GM19455 (cell line): ENCODE data around the gene TPP1.

Source experiments
- ATAC-seq: cut with Tn5 transposase; IDR thresholded peaks from one replicate; pipeline ENCODE4 v1.9.1; 2021; ENCODE audit not compliant: unreplicated experiment

TPP1 gene

GRCh38 chr11:6612213-6613041 lies 6.8 kb downstream of the TPP1 start, which contains the start of gene TAF10:
Gene TAF10, minus strand, starts transcription at chr11:6612216. Its CDS starts 27 bp downstream, at chr11:6612189.
- peak; percentile 91 for ATAC-seq

DNA sequence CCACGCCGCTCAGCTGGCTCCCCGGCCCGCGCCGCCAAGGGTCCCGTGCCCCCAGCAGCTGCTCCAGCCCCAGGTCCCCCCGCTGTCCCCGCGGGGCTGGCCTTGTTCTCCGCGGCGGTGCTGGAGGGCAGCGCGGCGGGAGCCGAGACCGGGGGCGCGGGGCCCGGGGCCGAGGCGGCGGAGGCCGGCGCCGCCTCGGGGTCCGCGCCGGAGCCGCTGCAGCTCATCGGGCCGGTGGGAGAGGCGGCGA lies 7.3 kb downstream of the TPP1 start:
- peak; percentile 12 for ATAC-seq

DNA sequence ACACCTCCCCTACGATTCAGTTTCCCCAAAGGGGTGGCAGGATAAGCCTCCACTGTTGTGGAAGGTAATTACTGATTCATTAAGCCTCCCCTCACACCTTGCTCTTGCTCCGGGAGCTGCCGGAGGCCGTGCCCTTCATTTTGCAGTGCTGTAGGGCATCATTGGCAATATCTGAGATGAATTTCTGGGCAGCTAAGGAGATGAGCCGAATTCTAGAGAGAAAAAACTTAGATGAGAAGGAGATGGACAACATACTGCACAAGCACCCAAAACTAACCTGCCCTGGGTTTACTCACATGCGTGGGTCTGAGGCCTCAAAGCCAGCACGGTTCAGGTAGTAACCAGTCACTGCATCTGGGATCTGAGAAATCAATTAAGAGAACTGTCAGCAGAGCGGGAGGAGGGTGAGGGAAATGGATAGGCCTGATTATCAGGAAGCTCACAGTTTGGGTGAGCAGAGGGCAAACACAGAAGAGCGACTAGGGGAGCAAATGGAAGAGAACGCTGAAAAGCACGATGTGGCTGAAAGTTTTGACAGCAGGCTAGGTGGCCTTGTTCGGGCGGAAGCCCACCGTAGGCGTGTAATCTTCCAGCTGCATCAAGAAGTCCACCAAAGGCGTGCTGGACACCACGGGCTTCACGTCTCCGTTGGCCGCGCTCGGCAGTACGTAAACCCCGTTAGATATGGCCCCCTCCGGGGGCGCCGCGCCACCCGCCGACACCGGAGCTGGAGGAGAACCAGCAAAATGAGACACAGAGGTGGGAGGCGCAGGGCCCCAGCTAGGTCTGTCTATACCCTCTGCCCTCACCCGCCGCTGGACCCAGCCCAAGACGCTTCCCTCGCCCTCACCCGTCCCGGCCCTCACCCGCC lies 7.9 kb downstream of the TPP1 start:
- ATAC-seq = peak; percentile 8

DNA sequence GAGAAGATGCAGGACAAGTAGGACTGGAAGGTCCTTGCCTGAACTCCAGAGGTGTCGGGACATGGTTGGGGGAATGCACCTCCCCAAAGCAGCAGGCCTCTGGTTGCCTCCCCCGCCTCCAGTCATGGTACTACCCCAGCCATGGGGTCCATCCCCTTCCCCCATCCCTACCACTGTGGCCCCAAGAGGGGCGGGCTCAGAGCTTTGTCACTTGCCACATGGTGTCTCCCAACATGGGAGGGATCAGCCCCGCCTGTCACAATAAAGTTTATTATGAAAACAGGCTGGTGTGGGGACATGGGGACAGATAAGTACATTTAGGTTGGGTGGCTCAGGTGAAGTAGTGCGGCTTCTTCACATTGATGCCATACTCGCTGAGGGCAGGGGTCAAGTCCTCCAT lies 8.6 kb downstream of the TPP1 start:
- ATAC-seq = no peak

DNA sequence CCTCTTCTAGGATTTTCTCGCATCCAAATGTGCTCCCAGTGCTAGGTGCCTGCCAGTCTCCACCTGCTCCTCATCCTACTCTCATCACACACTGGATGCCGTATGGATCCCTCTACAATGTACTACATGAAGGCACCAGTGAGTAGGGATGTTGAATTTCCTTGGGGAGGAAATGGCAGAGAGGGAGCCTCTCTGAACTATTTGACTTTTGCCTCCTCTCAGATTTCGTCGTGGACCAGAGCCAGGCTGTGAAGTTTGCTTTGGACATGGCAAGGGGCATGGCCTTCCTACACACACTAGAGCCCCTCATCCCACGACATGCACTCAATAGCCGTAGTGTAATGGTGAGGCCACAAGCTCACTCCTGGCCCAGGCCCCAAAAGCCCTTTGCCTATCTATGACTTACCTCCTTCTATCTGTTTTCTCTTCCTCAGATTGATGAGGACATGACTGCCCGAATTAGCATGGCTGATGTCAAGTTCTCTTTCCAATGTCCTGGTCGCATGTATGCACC lies 9.7 kb downstream of the TPP1 start:
- ATAC-seq = no peak

DNA sequence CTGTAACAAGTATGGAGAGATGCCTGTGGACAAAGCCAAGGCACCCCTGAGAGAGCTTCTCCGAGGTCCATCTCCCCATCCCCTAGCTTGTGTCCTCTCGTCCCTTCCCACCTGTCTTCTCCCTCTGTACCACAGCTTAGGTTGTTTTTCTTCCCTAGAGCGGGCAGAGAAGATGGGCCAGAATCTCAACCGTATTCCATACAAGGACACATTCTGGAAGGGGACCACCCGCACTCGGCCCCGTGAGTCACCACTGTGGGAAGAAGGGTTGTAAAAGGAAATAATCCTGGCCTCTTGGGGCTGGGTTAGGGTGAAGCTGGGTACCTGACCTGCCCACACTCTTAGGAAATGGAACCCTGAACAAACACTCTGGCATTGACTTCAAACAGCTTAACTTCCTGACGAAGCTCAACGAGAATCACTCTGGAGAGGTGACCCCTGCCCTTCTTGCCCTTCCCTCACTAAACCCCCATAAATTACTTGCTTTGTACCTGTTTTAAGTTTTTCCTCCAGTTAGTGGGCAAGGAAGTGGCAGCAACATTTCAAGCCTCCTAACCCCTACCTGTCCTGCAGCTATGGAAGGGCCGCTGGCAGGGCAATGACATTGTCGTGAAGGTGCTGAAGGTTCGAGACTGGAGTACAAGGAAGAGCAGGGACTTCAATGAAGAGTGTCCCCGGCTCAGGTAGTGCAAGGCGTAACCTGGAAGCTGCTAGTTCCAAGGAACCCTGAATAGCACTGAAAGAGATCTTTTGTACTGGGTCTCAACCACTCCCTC lies 10.3 kb downstream of the TPP1 start:
- no peak for ATAC-seq

- no peak for ATAC-seq
Measured at GRCh38 chr11:6608011-6608410, 11.2 kb downstream of the TPP1 start.

GRCh38 chr11:6607190-6607795 lies 11.9 kb downstream of the TPP1 start:
- no peak for ATAC-seq

DNA sequence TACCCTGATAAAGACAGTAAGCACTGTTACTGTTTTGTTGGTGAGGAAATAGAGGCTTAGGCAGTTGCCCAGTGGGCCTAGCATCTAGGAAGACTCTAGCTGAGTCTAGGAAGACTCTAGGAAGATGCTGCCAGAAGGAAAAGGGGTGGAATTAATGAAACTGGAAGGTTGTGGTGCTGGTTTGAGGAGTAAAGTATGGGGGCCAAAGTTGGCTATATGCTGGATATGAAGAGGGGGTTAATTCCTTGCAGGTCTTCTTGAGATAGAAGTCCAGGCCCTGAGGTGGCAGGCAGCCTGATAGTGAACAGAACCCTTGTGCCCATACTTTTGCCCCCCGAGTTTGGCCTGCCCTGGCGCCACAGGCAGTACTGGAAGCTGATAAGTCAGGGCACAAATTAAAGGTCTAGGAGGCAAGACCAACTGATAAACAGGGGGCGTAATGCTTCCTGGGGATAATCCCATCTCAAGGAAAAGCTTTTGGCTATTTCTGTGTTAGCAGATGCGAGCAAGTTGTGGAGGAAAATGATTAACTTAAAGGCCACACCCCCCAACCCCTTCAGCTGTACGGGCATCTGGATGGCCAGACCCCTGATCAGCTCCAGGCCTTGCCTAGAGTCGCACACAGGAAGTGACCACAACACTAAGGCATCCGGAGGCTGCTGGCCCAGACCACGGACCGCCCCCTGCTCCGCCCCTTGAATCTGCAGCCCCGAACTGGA lies 12.6 kb downstream of the TPP1 start:
- peak; percentile 34 for ATAC-seq

DNA sequence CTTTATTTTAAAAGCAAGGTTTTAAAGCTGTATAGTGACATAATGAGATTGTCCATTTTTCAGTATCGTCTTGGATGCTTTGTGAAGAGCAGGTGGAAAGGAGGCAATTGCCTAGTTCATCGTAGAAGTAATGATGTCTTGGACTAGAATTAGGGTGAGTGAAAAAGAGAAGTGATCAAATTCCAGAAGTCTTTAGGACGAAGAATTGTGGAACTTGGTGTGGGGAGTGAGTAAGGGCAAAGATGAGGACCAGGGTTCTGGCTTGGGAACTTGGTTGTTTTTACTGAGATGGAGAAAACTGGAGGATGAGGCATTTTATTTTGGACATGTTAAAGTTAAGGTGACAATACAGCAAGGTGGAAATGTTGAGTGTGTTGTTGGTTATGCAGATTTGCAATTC lies 14.4 kb downstream of the TPP1 start:
- ATAC-seq = no peak

GRCh38 chr11:6604081-6604626 lies 15.1 kb downstream of the TPP1 start:
- peak; percentile 45 for ATAC-seq

DNA sequence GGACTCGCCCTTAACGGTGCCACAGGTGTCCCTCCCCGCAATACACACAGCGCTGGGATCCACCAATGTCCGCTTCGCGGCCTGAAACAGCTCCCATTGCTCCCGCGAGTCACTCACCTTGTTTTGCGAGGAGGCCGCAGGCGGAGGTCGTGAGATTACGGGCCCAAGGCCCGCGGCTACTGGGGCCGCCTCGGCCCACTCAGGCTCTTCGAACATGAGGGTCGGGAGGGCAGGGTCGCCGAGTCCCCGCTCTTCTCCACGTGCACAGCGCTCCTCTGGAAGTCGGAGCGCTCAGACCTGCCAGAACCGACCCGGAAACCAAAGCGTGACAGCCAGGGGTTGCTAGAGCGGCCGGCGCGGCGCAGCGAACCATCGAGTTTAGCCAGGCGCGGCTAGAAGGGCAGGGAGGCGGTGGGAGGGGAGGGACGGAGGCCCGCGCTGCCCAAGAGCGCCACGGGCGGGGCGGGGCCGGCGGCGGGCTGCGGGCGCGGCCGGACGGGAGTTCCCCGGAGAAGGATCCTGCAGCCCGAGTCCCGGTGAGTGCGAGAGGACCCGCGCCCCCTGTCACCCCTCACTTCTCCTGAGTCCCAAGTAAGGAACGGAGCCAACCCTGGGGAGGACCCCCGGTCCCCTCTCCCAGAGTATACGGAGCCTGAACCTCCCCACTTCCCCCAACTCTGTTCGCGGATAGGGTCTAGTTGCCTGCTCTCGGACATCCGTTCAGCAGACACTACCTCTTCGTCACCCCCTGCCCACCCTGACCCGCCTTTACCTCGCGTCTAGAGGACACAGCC lies 15.7 kb downstream of the TPP1 start, which contains the start of the genes ILK and RRP8:
Gene ILK, plus strand, starts transcription at position 488 of the 794 bp plus-strand sequence. CDS start 498 bp downstream, outside the sequence.
Gene RRP8, minus strand, starts transcription at position 330 of the 794 bp plus-strand sequence. Its CDS starts 114 bp downstream, at position 216.
- peak; percentile 75 for ATAC-seq

DNA sequence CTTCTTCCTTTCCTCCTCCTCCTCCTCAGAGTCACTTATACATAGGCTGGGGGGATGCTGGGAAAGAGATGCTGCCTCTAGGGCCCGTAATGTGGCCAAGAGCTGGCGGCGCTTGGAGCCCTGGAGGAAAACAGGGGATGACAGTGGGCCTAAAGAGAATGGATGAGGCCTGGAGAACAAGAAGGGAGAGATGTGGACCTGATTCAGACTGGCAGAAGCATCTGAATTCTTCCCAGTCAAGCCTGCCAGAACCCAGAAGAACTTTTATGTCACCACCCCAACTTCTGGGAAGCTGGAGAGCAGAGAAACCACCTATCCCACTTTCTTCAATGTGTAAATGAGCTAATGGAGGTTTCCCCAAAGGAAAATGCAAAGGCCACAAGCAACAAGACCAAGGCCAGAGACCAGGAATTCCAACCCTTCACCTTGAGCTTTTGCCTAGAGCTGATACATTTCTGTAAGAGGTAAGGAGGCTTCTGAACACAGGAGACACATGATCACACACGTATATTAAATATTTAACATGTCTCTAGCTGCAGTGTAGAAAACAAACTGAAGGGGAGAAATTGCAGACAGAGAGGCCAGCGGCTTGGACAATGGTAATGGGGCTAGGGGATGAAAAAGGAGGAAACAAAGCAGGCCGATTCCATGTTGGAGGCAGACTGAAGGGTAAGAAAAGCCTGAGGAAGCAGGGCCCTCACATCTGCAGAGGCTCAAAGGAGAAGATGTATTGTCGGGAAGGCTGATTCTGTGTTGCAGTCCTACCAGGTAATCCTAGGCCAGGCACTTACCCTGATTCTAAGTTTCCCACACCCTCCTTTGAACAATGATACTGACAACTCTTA lies 16.9 kb downstream of the TPP1 start:
- no peak for ATAC-seq

- ATAC-seq = no peak
Measured at GRCh38 chr11:6601041-6601461, 18.2 kb downstream of the TPP1 start.

- ATAC-seq = no peak
Measured at GRCh38 chr11:6599881-6600390, 19.3 kb downstream of the TPP1 start.

DNA sequence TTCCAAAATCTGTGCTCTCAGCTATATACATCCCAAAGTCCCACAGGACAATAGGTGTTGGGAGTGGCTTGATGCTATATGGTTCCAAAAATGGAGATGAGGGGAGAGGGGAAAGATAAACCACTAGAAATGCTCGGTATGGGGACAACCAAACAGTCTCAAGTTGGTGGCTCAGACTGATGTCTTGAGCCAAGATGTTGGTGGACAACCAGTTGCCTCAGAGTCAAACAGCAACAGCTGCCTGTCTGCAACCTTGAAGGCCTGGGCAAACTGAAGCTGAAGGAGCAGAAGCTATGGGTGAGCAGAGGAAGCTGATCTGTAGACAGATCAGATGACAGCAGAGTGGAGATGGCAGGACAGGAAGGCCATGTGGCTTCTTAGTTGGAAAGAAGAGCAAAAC lies 19.8 kb downstream of the TPP1 start:
- no peak for ATAC-seq

- no peak for ATAC-seq
Measured at GRCh38 chr11:6598555-6598954, 20.7 kb downstream of the TPP1 start.
